ENCODE measurements around the gene OTUD1. TPM values are rescaled to one million over a fixed set of nuclear protein-coding genes. Genes with fewer than 3 reads are reported as not detected.
A peak's percentile ranks its signal among the peaks of the same experiment; 100 is the strongest.

OTUD1 gene
- total and polyA plus RNA-seq, 2 donors (not counting 1 experiment from before 2014, with no cell fraction given): 69.0 to 92.8 TPM

DNA sequence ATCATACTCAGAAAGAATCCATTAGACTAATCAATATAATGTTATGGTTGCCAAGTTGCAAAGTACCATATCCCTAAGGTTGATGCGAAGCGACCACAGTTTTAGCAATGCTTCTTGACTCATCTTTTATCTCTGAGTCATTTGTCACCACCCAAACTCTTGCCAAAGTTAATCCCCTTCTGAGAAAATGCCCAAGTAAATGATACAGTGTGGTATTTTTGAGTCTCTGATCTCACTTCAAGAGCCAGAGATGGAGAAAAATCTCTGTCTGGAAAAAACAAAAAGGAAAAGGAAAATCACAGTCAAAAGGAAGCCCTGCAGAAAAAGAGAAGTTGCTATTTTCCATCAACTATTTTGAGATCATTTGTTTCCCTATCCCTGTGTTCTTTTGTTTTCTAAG, 26.7 kb upstream of the OTUD1 start:
- Histone ChIP-seq H3K4me3 (ENCODE audit: control extremely low read depth in 1 of 5, extremely low read depth in 1 of 5, insufficient read depth in 1 of 5, low read depth in 2 of 5, low read length in 4 of 5) (no peak overlapping the region), H3K9ac (ENCODE audit: low read length) (no peak overlapping the region), H3K27me3 (replicated peaks in 1 of 4; ENCODE audit: control extremely low read depth in 1 of 4, control insufficient read depth in 3 of 4, insufficient read depth in 4 of 4, low read length in 3 of 4) (no peaks in the 10 kb centered on the region), H3K36me3 (replicated peaks in 1 of 2; ENCODE audit: control extremely low read depth in 1 of 2, control insufficient read depth in 1 of 2, extremely low read depth in 1 of 2, insufficient read depth in 2 of 2, low read length in 1 of 2) (no peaks in the 10 kb centered on the region), H3K9me3 (ENCODE audit: control extremely low read depth in 1 of 3, control insufficient read depth in 2 of 3, insufficient read depth in 1 of 3, low read length in 2 of 3) (no peaks in the 10 kb centered on the region), H2AFZ (ENCODE audit: insufficient read depth, low read depth, low read length, poor library complexity, severe bottlenecking) (no peak overlapping the region), H3K4me1 (ENCODE audit: control insufficient read depth in 2 of 2, insufficient read depth in 2 of 2, low read length in 2 of 2) (peaks cover 7 to 15% of the 10 kb centered on the region in 2 donors), H3K4me2 (replicated peaks; ENCODE audit: low read depth, low read length, poor library complexity, severe bottlenecking) (no peak overlapping the region), H4K20me1 (ENCODE audit: control insufficient read depth, insufficient read depth, low read length, poor library complexity, severe bottlenecking) (no peaks in the 10 kb centered on the region), H3K27ac (ENCODE audit: low read length in 2 of 2) (no peak overlapping the region), H3K79me2 (ENCODE audit: control insufficient read depth, insufficient read depth, low read length) (no peaks in the 10 kb centered on the region)
- no CpG with 5 or more reads among the region's 2 CpGs for WGBS (ENCODE audit: insufficient coverage)
- ATAC-seq (ENCODE audit: low read depth) (no peak), DNase-seq (no peak)
- ChIA-PET CTCF (no interaction called here), POLR2A (no interaction called here)
- Mint-ChIP-seq H3K4me3 (peak overlapping the region; percentile 40), H3K4me1 (peaks cover 24% of the 10 kb centered on the region), H3K27ac (peak overlapping the region; percentile 42), H3K27me3 (no peaks in the 10 kb centered on the region), H3K9me3 (ENCODE audit: insufficient read depth) (no peaks in the 10 kb centered on the region)
- TF ChIP-seq EZH2 (IDR thresholded peaks at IDR 0.05; ENCODE audit: borderline replicate concordance, insufficient read depth, low read depth, low read length, poor library complexity, severe bottlenecking): no peak
- TF ChIP-seq, protein P1, sequence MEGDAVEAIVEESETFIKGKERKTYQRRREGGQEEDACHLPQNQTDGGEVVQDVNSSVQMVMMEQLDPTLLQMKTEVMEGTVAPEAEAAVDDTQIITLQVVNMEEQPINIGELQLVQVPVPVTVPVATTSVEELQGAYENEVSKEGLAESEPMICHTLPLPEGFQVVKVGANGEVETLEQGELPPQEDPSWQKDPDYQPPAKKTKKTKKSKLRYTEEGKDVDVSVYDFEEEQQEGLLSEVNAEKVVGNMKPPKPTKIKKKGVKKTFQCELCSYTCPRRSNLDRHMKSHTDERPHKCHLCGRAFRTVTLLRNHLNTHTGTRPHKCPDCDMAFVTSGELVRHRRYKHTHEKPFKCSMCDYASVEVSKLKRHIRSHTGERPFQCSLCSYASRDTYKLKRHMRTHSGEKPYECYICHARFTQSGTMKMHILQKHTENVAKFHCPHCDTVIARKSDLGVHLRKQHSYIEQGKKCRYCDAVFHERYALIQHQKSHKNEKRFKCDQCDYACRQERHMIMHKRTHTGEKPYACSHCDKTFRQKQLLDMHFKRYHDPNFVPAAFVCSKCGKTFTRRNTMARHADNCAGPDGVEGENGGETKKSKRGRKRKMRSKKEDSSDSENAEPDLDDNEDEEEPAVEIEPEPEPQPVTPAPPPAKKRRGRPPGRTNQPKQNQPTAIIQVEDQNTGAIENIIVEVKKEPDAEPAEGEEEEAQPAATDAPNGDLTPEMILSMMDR (IDR thresholded peaks at IDR 0.05): no peak
- intact Hi-C loops (cut with micrococcal nuclease): loop anchor here (10.0 kb wide), 1 partner anchor 53 kb away; no protein-coding TSS in a partner anchor

GRCh38 chr10:23413629-23414089, 25.2 kb upstream of the OTUD1 start:
- WGBS (ENCODE audit: insufficient coverage): no CpG with 5 or more reads among the region's 5 CpGs
- peaks cover 24% of the 10 kb centered on the region for H3K4me1 Mint-ChIP-seq
- ChIA-PET POLR2A (interaction anchor here (0.6 kb wide), 2 partner anchors 10 to 68 kb away, joined by 3 read pairs; no protein-coding TSS in a partner anchor), CTCF (interaction anchor here (1.1 to 1.2 kb wide), 2 partner anchors 10 to 99 kb away, joined by 3 to 4 read pairs; no protein-coding TSS in a partner anchor)
- Histone ChIP-seq H3K9me3 (ENCODE audit: control extremely low read depth in 1 of 3, control insufficient read depth in 2 of 3, insufficient read depth in 1 of 3, low read length in 2 of 3) (no peaks in the 10 kb centered on the region), H3K36me3 (replicated peaks in 1 of 2; ENCODE audit: control extremely low read depth in 1 of 2, control insufficient read depth in 1 of 2, extremely low read depth in 1 of 2, insufficient read depth in 2 of 2, low read length in 1 of 2) (no peaks in the 10 kb centered on the region), H3K4me3 (ENCODE audit: control extremely low read depth in 1 of 5, extremely low read depth in 1 of 5, insufficient read depth in 1 of 5, low read depth in 2 of 5, low read length in 4 of 5) (no peak overlapping the region), H3K27me3 (replicated peaks in 1 of 4; ENCODE audit: control extremely low read depth in 1 of 4, control insufficient read depth in 3 of 4, insufficient read depth in 4 of 4, low read length in 3 of 4) (no peaks in the 10 kb centered on the region), H3K9ac (ENCODE audit: low read length) (peak overlapping the region; percentile 22), H3K79me2 (ENCODE audit: control insufficient read depth, insufficient read depth, low read length) (no peaks in the 10 kb centered on the region), H3K27ac (ENCODE audit: low read length in 2 of 2) (no peak overlapping the region), H4K20me1 (ENCODE audit: control insufficient read depth, insufficient read depth, low read length, poor library complexity, severe bottlenecking) (no peaks in the 10 kb centered on the region), H3K4me2 (replicated peaks; ENCODE audit: low read depth, low read length, poor library complexity, severe bottlenecking) (peak overlapping the region; percentile 29), H2AFZ (ENCODE audit: insufficient read depth, low read depth, low read length, poor library complexity, severe bottlenecking) (no peak overlapping the region), H3K4me1 (ENCODE audit: control insufficient read depth in 2 of 2, insufficient read depth in 2 of 2, low read length in 2 of 2) (peaks cover 7 to 15% of the 10 kb centered on the region in 2 donors)
- no peaks in the 10 kb centered on the region for H3K9me3 Mint-ChIP-seq (ENCODE audit: insufficient read depth)
- no peak overlapping the region for H3K27ac Mint-ChIP-seq
- TF ChIP-seq, protein P1 (IDR thresholded peaks at IDR 0.05): no peak
- intact Hi-C loops (cut with micrococcal nuclease): loop anchor here (10.0 kb wide), 1 partner anchor 51 kb away; no protein-coding TSS in a partner anchor
- ATAC-seq (ENCODE audit: low read depth): peak; percentile 62
- H3K4me3 Mint-ChIP-seq: peak overlapping the region; percentile 21
- H3K27me3 Mint-ChIP-seq: no peaks in the 10 kb centered on the region
- peak; percentile 56 for DNase-seq
